ENCODE measurements around the gene ASL.
"Not testable (repeated sequence)": the region's sequence is repeated elsewhere in the genome, so short reads cannot be mapped to it uniquely, and the experiment has no call there.

GRCh38 chr7:66116680-66117420, 41.2 kb downstream of the ASL start:
- TF ChIP-seq, protein P1, sequence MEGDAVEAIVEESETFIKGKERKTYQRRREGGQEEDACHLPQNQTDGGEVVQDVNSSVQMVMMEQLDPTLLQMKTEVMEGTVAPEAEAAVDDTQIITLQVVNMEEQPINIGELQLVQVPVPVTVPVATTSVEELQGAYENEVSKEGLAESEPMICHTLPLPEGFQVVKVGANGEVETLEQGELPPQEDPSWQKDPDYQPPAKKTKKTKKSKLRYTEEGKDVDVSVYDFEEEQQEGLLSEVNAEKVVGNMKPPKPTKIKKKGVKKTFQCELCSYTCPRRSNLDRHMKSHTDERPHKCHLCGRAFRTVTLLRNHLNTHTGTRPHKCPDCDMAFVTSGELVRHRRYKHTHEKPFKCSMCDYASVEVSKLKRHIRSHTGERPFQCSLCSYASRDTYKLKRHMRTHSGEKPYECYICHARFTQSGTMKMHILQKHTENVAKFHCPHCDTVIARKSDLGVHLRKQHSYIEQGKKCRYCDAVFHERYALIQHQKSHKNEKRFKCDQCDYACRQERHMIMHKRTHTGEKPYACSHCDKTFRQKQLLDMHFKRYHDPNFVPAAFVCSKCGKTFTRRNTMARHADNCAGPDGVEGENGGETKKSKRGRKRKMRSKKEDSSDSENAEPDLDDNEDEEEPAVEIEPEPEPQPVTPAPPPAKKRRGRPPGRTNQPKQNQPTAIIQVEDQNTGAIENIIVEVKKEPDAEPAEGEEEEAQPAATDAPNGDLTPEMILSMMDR (IDR thresholded peaks at IDR 0.05) = not testable (repeated sequence)
- TF ChIP-seq POLR2A (IDR thresholded peaks at IDR 0.05) = not testable (repeated sequence)

Measured in adrenal gland (tissue), 5 donors.